SHP77 treated with DMSO at 0.1 percent for 48 hours (cell line): Measurements from ENCODE around the gene SDK1.

Experiments used
- DNase-seq: peaks from one replicate; lab custom pipeline; 2025; lab: John Stamatoyannopoulos, UW

Gene SDK1

DNA sequence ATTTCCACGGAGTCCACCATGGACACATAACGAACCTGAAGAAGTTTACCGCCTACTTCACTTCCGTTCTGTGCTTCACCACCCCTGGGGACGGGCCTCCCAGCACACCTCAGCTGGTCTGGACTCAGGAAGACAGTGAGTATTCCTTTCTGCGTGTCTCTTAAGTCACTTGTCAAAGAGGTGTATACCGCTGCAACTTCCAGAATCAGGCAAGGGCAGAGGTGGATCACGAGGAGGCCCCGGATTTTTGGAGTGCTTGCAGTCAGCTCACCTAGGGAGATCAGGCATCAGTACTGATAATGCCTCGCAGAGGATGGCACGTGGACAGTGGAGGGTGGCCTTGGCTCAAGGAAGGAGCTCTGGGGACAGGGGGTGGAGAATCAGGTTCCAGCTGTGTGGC, 750.6 kb downstream of the SDK1 start:
- no peak for DNase-seq

GRCh38 chr7:4052130-4052529, 751.1 kb downstream of the SDK1 start:
- no peak for DNase-seq

DNA sequence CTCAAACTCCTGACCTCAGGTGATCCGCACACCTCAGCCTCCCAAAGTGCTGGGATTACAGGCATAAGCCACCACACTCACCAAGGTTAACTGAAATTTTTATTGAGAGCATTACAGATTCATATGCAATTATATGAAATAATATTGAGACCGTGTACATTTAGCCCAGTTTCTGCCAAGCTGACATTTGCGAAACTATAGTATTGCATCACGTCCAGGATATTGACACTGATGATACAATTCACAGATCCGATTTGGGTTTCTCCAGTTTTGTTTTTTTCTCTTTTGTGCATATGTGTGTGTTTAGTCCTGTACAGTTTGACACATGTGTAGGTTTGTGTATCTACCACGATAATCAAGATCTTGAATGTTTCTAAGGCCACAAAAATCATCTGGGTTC, 753.1 kb downstream of the SDK1 start:
- no peak for DNase-seq

- DNase-seq, result no peak
Measured at GRCh38 chr7:4056552-4057288, 755.7 kb downstream of the SDK1 start.

DNA sequence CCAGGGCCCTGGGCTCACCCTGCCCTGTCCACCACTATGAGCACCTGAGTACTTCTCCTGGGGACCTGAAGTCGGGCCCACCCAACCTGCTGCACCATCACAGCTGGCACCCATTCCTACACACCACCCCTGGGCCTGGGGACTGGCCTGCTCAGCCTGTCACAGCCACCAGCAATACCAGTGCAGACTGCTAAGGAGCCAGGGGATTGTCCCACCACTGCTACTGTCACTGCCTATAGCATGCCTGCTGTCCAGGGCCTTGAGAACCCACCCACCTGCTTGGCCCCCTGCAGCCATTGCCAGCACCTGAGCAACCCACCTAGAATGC, 756.2 kb downstream of the SDK1 start:
- DNase-seq, result no peak

DNA sequence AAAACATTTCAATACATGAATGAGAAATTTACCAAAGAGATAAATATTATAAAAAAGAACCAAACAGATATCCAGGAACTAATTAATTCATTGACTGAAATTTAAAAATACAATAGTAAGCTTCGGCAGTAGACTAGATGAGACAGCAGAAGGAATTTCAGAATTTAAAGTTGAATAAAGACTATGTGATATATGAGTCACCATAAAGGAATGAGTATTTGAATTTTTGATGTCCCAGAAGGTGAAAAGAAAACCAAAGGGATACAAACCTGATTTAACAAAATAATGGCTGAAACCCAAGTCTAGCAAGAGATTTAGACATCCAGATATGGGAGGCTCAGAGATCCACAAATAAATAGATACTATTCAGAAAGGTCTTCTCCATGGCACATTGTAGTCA, 757.1 kb downstream of the SDK1 start:
- DNase-seq, result no peak

GRCh38 chr7:4065190-4065589, 764.1 kb downstream of the SDK1 start:
- DNase-seq, result no peak

GRCh38 chr7:4066206-4066605, 765.2 kb downstream of the SDK1 start:
- DNase-seq, result no peak

DNA sequence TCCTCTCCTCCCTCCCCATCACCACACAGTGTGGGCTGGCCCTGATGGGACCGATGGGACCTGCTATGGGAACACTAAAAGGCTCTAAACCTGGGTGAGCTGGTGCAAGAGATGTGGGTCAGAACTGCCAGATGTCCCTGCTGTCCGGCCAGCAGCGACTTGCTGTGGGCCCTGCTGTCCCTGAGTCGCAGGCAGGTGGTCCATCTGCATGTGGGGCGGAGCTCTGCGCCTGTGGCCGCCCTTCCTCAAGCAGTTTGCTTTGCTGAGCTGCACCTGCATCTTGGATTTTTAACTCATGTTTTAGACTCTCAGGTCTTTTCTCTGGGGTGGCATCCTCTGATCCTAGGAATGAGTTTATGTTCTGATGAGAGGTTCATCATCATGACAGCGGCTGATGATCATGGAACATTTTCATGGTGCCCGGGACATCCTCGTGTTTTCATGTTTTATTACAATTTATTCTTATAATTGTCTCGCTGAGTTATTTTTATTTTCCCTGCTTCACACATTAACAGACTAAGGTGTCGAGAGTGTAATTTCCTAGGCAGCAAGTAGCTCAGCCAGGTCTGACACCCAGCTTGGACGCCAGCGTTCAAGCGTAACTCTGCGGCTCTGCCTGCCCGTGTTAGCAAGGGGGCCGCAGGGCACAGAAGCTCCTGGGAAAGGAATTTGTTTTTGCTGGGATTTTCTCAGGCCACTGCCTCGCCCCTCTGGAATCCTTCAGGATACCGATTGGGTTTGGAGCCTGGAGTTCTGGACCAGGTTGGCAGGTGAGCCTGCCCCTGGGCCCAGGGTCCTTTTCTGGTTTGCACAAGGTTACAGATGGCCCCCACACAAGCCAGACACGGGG, 765.8 kb downstream of the SDK1 start:
- no peak for DNase-seq

GRCh38 chr7:4067476-4067760, 766.4 kb downstream of the SDK1 start:
- no peak for DNase-seq

- DNase-seq, result no peak
Measured at GRCh38 chr7:4067874-4068273, 766.8 kb downstream of the SDK1 start.

GRCh38 chr7:4068286-4068685, 767.2 kb downstream of the SDK1 start:
- no peak for DNase-seq

- no peak for DNase-seq
Measured at GRCh38 chr7:4069268-4070095, 768.4 kb downstream of the SDK1 start.

DNA sequence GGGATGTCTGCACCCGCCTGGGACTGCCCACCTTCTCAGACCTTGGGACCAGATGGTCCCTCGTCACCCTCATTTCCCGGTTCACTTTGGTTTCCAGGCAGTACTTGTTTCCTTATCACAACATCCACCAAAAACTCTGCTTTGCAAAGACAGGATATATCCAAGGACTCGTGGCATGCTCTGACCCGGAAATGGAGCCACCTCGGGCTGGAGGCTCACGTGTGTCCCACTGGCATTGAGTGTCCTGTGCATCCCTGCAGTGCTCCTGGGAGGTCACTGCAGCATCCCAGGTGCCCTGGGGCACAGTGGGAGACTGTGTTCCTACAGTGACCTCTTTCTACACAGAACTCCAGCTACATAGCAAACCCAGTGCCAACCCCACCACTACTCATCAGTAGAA, 769.2 kb downstream of the SDK1 start:
- no peak for DNase-seq

DNA sequence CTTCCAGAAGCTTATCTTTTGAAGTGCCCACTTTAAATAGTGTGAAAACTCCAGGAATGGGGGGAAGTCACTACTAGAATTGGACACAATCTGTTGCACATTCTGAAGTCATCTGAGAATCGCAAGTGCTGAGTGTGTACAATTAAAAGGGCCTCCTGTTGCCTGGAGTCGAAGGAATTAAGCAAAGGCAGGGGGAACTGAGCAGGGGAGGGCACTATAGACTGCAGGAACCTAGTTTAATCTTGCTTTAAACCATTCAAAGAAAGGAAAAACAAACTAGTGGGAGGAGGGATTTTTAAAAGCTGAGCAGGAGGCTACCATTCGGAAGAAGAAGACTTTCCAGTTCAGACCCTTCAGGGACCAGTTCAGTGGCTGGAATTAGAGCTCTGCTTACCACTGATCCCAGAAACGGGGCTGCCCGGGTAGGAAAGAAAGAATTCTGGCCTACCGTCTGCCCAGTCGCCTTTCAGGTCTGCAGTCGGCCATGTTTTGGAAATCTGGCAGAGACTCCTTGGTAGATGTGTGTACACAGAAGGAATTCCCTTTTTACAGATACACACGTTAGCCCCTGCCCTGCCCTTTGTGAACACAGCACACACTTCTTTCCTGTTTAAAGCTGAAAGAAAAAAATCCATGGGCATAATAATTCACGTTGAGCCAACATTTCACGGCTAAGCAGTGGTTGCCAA, 770.5 kb downstream of the SDK1 start:
- no peak for DNase-seq

GRCh38 chr7:4072161-4072925, 771.3 kb downstream of the SDK1 start:
- no peak for DNase-seq

DNA sequence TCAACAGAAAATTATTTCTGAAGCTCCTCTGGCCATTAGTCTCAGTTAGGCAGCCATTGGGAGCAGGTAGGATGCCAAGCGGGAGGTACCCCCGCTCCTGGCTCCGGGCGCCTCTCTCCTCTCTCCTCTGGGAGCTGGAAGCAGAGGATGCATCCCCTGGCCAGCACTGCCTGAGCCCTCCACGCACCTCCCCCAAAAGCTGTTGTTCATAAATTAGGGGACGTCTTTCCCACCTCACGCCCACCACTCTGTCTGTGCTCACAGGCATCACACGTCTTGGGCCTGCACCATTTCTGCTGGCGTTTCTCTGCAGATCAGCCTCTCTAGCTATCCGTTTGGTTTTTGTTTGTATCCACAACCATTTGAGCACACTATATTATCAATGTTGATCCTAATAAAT, 772.0 kb downstream of the SDK1 start:
- DNase-seq, result no peak

GRCh38 chr7:4073750-4074149, 772.7 kb downstream of the SDK1 start:
- DNase-seq, result no peak

GRCh38 chr7:4074407-4074806, 773.4 kb downstream of the SDK1 start:
- DNase-seq, result no peak

- DNase-seq, result no peak
Measured at GRCh38 chr7:4074994-4075393, 773.9 kb downstream of the SDK1 start.

- no peak for DNase-seq
Measured at GRCh38 chr7:4076701-4077294, 775.7 kb downstream of the SDK1 start.
